Measurements from ENCODE around the gene TMEM39A. TPM values are rescaled to one million over a fixed set of nuclear protein-coding genes. Genes with fewer than 3 reads are reported as not detected.

The TMEM39A gene
- total RNA-seq, 6 experiments from 2014 or later: 14.9 to 34.6 (median 20.9) TPM

DNA sequence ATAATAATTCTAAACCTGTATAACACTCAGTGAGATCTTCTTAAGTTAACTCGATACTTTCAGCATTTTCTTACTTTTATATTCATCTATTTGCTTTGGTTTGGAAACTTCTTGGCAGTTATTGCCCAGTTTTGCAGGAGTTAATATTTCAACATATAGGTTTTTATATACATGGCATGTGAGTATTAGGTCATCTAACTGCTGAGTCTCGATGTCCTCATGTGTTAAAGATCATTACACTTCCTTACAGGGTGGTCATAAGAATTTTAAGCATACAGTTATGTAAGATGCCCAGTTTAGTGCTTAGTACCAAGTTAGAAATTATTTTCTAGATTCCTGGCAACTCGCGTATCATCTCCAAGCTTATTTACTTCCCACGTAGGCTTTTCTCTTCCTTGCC is 62.9 kb downstream of the TMEM39A start:
- WGBS (ENCODE audit: insufficient coverage, low coverage, low lambda C conversion rate, missing lambda C conversion rate): 71% methylated on average over 5 of the region's 5 CpGs
- no peak overlapping the region for H3K27ac ChIP-seq
- intact Hi-C loops (cut with DNase I): no loop called here
- TF ChIP-seq, protein P1, sequence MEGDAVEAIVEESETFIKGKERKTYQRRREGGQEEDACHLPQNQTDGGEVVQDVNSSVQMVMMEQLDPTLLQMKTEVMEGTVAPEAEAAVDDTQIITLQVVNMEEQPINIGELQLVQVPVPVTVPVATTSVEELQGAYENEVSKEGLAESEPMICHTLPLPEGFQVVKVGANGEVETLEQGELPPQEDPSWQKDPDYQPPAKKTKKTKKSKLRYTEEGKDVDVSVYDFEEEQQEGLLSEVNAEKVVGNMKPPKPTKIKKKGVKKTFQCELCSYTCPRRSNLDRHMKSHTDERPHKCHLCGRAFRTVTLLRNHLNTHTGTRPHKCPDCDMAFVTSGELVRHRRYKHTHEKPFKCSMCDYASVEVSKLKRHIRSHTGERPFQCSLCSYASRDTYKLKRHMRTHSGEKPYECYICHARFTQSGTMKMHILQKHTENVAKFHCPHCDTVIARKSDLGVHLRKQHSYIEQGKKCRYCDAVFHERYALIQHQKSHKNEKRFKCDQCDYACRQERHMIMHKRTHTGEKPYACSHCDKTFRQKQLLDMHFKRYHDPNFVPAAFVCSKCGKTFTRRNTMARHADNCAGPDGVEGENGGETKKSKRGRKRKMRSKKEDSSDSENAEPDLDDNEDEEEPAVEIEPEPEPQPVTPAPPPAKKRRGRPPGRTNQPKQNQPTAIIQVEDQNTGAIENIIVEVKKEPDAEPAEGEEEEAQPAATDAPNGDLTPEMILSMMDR (IDR thresholded peaks at IDR 0.05): no peak
- no peak for TF ChIP-seq POLR2A (IDR thresholded peaks at IDR 0.05)
- no peak overlapping the region for H3K4me3 ChIP-seq
- no peaks in the 10 kb centered on the region for H3K36me3 ChIP-seq
- H3K27me3 ChIP-seq: no peaks in the 10 kb centered on the region
- no peaks in the 10 kb centered on the region for H3K9me3 ChIP-seq
- no peak for ATAC-seq
- DNase-seq: no peak
- no peaks in the 10 kb centered on the region for H3K4me1 ChIP-seq

DNA sequence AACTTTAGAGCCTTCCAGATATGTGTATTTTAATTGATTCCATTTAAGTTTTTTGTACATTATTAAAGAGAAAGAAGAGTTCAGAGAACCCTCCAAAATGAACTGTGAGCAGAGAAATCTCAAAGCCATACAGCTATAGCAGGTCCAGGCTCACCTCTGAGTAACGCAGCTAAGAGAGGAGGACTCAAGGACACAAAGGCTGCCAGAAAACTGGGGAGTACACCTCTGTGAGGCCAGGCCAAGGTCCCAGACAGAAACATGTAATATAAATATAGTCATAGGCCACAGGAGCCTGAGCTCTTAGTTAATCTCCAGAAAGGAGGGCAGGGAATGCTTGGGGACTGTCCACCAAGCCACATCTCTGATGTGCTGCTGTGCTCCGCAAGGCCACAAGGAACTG is 66.5 kb downstream of the TMEM39A start:
- Histone ChIP-seq H3K27ac (no peak overlapping the region), H3K4me3 (no peak overlapping the region), H3K36me3 (peaks cover 0 to 2% (median 0%) of the 10 kb centered on the region in 4 donors), H3K27me3 (no peaks in the 10 kb centered on the region), H3K4me1 (no peaks in the 10 kb centered on the region), H3K9me3 (no peaks in the 10 kb centered on the region)
- ATAC-seq (no peak), DNase-seq (no peak)
- intact Hi-C loops (cut with DNase I): no loop called here
- TF ChIP-seq POLR2A (IDR thresholded peaks at IDR 0.05): no peak
- TF ChIP-seq, protein P1 (IDR thresholded peaks at IDR 0.05): no peak
- 88% methylated on average over 1 of the region's 2 CpGs for WGBS (ENCODE audit: insufficient coverage, low coverage, low lambda C conversion rate, missing lambda C conversion rate)

DNA sequence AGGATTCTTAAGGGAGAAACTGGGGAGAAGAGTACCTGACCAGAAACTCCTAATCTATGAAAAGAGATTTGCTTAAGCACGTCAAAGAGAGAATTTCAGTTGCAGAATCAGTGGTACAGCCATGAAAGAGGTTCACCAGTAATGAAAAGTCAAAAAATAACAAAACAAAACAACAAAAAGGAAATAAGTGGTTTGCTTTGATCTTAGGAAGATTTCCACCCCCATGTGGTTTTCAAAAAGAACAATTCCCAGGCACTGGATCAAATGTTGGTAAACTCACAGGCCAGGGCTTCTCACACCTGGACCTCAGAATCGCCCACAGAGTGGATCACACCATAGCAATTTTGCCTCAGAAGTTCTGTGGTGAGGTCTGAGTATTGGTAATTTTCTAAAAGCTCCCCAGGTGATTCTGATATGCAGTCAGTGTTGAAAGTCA is 67.5 kb downstream of the TMEM39A start:
- intact Hi-C loops (cut with DNase I): no loop called here
- DNase-seq (no peak), ATAC-seq (no peak)
- 76% methylated on average over 2 of the region's 2 CpGs for WGBS (ENCODE audit: insufficient coverage, low coverage, low lambda C conversion rate, missing lambda C conversion rate)
- Histone ChIP-seq H3K27ac (no peak overlapping the region), H3K4me3 (no peak overlapping the region), H3K36me3 (peaks cover 0 to 2% (median 0%) of the 10 kb centered on the region in 4 donors), H3K9me3 (no peaks in the 10 kb centered on the region), H3K4me1 (no peaks in the 10 kb centered on the region), H3K27me3 (no peaks in the 10 kb centered on the region)
- TF ChIP-seq, protein P1 (IDR thresholded peaks at IDR 0.05): no peak
- no peak for TF ChIP-seq POLR2A (IDR thresholded peaks at IDR 0.05)

DNA sequence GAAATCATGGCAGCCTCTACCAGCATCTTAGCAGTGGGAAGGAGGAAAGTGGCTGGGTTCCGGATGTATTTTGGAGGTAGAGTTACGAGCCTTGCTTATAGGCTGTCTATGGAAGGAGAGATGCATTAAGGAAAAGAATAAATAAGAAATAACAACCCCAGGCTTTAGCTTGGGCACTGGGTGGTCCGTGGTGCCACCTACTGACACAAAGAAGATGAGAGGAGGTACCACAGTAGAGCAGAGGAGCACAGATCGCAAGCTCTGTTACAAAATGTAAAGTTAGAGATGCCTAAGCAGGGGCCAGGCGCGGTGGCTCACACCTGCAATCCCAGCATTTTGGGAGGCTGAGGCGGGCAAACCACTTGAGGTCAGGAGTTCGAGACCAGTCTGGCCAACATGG is 74.8 kb downstream of the TMEM39A start:
- Histone ChIP-seq H3K4me3 (no peak overlapping the region), H3K36me3 (no peaks in the 10 kb centered on the region), H3K4me1 (no peaks in the 10 kb centered on the region), H3K27me3 (no peaks in the 10 kb centered on the region), H3K9me3 (no peaks in the 10 kb centered on the region), H3K27ac (no peak overlapping the region)
- intact Hi-C loops (cut with DNase I): no loop called here
- ATAC-seq (no peak), DNase-seq (no peak)
- 80% methylated on average over 3 of the region's 8 CpGs for whole genome bisulfite sequencing (ENCODE audit: insufficient coverage, low coverage, low lambda C conversion rate, missing lambda C conversion rate)
- TF ChIP-seq, protein P1 (IDR thresholded peaks at IDR 0.05): no peak
- no peak for TF ChIP-seq POLR2A (IDR thresholded peaks at IDR 0.05)

DNA sequence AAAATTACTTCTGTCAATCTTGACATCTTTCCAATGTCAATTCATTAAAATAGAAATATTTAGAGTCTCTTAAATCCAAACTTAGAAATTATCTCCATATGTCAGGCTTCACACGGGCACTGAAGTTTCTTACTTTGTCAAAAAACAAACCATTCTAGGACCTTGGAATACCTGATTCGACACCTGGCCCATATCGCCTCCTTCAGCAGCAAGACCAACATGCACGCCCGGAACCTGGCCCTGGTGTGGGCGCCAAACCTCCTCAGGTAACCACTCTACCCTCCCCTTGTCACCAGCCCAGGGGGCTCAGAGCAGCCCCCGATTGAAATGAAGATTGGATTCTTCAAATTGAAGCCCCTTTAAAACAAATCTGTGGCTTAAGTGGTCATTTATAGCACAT is 81.3 kb downstream of the TMEM39A start:
- Histone ChIP-seq H3K27me3 (no peaks in the 10 kb centered on the region), H3K9me3 (no peaks in the 10 kb centered on the region), H3K27ac (no peak overlapping the region), H3K36me3 (no peaks in the 10 kb centered on the region), H3K4me3 (no peak overlapping the region), H3K4me1 (no peaks in the 10 kb centered on the region)
- 87% methylated on average over 7 of the region's 7 CpGs for WGBS (ENCODE audit: insufficient coverage, low coverage, low lambda C conversion rate, missing lambda C conversion rate)
- TF ChIP-seq, protein P1 (IDR thresholded peaks at IDR 0.05): no peak
- no peak for TF ChIP-seq POLR2A (IDR thresholded peaks at IDR 0.05)
- ATAC-seq (no peak), DNase-seq (no peak)
- intact Hi-C loops (cut with DNase I): no loop called here
